ENCODE data around the gene TBC1D24. TPM values are rescaled to one million over a fixed set of nuclear protein-coding genes. Genes with fewer than 3 reads are reported as not detected.
"Not testable (repeated sequence)": the region's sequence is repeated elsewhere in the genome, so short reads cannot be mapped to it uniquely, and the experiment has no call there.

TBC1D24 gene
- total RNA-seq, 1 experiment from 2014 or later = 12.5 TPM

DNA sequence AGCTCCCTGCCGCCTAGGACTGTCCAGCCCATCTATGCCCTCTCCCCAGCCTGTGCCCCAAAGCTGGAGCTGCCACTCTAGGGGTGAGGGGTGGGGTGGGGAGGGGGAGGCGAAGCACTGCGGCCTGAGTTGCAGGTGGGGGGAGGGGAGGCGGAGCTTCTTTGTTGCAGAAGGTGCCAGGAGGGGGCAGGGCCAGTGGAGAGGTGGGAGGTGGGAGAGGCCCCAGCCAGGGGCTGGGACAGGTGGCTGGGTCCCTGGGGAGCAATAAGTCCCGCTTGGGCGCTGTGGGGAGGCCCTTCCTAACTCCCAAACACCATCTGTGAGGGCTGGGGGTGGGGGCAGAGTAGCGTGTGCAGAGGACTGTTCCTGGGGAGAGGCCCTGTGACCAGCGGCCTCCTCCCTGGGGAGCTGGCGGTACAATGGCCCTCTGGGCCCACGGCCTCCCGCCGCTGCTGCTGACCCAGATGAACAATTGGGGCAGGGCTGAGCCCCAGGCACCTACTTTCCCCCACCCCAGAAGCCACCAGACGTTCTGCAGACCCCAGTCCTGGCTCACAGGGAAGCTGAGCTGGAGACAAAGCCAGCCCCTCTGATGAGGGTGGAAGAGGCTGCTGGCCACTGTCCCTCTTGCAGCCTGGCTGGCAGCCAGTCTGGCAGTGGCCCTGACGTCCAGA, 6.1 kb upstream of the TBC1D24 start:
- peak; percentile 41 for DNase-seq (ENCODE audit: low read depth)

DNA sequence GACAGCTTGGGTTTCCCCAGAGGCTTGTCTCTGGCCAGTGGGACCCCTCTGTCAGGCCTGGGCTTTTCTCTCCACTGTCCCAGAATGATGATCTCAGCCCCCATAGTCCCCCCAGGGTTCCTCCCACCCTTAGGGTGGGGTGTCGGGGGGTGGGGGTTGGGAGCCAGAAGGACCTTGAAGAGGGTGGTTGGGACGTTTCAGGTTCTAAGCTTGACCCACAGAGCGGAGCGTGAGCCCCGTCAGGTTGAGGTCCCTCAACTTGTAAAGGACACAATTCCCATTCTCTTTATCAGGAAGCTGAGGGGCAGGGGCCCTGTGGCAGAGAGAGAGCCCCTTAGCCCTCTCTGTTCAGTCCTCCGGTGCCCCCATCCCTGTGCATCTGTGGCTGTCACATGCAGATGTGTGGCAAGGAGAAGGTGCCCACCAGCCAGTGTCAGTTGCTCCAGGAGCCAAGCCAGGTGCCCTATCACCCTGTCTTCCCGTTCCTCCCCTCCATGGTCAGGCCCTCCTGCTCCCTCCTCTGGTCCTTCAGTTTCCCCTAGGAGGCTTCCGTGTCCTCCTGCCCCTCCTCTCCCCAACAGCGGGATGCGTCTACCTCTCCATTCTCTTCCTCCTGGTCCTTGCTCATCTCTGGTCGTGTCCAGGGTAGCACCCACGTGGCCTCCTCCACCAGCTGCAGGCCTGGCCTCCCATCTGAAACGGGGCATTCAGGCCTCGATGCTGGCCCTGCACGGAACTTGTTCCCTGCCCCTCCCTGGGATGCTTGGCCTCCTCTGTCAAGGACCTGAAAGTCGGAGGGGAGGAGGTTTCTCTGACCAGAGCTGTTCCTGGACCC, 5.3 kb upstream of the TBC1D24 start:
- no peak for DNase-seq (ENCODE audit: low read depth)

DNA sequence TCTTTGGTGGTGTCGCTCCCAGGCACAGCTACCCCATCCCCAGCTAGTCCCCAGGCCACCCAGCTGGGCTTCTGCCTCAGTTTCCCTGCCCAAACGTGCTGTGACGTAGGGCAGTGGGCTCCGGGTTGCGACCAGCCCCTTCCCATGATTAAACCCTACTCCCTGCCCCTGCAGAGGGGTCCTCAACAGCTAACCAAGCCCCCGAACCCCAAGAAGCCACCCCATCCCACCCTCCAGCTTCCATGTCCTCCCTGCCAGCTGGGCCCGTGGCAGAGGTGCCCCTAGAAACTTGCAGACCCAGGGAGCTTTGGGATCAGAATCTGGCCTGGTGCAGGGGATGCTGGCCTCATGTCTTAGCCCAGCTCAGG, 4.7 kb upstream of the TBC1D24 start:
- no peak for DNase-seq (ENCODE audit: low read depth)

DNA sequence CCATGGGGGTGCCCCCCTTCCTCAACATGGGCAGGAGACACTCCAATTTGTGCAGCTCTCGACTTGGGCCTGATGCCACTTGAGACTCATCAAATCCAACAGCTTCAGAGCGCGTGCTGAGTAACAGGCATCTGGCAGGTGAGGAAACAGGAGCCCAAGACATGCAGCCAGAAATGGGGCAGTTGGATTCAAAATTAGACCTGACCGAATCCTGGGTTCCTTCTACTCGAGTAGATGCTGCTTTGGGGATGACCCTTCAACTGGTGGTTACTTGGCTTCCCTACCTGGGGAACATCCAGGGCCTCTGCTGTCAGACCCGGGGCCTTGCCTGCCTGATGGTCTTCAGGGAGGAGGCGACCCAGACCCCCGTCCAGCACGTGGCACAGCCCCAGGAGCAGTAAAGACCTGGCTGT, 4.3 kb upstream of the TBC1D24 start:
- DNase-seq (ENCODE audit: low read depth) = peak; percentile 37

DNA sequence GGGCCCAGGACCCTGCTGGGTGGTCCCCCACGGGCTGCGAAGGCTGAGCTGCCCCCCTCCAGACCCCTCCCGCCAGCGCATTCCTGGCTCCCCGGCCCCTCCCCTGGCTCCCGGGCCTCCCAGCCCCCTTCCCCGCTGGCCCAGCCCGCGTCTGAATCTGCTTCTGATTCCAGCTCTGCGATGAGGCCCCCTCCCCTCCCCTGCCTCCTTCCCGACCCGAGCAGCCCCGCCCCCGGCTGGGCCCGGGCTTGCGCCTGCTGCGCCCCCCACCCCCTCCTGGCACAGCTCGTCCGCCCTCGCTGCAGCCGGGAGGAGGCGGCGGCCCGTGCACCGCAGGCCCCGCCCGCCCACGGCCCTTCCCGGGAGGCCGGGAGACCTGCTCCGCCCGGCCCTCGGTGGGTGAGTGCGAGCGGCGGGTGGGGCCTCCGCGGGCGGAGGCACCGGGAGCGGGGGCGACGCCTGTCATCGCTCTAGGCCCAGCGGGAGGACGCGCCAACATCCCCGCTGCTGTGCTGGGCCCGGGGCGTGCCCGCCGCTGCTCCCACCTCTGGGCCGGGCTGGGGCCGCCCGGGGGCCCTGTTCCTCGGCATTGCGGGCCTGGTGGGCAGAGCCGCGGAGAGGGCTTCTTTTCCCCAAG, 3.8 kb upstream of the TBC1D24 start, which contains the start of gene NTN3:
Gene NTN3 (plus strand): TSS at position 282 of the 637 bp plus-strand sequence. CDS start 405 bp downstream, outside the sequence.
- DNase-seq (ENCODE audit: low read depth) = no peak

DNA sequence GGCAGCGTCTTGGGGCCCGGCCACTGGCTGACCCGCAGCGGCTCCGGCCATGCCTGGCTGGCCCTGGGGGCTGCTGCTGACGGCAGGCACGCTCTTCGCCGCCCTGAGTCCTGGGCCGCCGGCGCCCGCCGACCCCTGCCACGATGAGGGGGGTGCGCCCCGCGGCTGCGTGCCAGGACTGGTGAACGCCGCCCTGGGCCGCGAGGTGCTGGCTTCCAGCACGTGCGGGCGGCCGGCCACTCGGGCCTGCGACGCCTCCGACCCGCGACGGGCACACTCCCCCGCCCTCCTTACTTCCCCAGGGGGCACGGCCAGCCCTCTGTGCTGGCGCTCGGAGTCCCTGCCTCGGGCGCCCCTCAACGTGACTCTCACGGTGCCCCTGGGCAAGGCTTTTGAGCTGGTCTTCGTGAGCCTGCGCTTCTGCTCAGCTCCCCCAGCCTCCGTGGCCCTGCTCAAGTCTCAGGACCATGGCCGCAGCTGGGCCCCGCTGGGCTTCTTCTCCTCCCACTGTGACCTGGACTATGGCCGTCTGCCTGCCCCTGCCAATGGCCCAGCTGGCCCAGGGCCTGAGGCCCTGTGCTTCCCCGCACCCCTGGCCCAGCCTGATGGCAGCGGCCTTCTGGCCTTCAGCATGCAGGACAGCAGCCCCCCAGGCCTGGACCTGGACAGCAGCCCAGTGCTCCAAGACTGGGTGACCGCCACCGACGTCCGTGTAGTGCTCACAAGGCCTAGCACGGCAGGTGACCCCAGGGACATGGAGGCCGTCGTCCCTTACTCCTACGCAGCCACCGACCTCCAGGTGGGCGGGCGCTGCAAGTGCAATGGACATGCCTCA, 3.1 kb upstream of the TBC1D24 start:
- DNase-seq (ENCODE audit: low read depth) = no peak

DNA sequence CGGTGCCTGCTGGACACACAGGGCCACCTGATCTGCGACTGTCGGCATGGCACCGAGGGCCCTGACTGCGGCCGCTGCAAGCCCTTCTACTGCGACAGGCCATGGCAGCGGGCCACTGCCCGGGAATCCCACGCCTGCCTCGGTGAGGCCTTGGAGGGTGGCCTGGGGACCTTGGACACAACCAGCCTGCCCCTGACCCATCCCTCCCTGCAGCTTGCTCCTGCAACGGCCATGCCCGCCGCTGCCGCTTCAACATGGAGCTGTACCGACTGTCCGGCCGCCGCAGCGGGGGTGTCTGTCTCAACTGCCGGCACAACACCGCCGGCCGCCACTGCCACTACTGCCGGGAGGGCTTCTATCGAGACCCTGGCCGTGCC, 2.5 kb upstream of the TBC1D24 start:
- DNase-seq (ENCODE audit: low read depth) = no peak

DNA sequence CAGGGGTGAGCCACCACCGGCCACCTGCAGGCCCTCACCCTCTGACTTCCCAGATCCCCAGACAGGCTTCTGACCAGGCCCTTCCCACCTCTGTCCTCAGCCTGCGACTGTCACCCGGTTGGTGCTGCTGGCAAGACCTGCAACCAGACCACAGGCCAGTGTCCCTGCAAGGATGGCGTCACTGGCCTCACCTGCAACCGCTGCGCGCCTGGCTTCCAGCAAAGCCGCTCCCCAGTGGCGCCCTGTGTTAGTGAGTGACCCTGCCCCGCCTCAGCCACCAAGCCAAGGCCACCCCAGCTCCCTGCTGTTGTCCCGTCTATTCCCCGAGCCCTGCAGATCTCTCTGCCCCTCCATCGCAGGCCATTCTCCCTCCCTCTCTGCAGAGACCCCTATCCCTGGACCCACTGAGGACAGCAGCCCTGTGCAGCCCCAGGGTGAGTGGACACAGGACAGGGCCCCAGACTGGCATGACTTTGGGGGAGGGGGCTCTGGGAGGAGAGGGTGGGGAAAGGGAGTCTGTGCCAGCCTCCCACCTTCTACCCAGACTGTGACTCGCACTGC, 2.0 kb upstream of the TBC1D24 start:
- no peak for DNase-seq (ENCODE audit: low read depth)

DNA sequence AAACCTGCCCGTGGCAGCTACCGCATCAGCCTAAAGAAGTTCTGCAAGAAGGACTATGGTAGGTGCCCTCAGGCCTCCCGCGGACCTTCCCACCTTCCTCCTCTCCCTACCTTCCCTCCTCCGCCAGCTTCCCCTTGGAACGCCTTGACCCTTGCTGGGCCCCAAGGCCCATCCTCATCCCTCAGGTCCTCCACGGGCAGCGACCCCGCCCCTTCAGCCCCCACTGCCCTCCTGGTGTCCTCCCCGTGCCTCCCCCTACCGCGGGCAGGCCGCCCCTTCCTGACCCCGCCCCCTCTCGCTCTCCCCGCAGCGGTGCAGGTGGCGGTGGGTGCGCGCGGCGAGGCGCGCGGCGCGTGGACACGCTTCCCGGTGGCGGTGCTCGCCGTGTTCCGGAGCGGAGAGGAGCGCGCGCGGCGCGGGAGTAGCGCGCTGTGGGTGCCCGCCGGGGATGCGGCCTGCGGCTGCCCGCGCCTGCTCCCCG, 1.4 kb upstream of the TBC1D24 start:
- no peak for DNase-seq (ENCODE audit: low read depth)

DNA sequence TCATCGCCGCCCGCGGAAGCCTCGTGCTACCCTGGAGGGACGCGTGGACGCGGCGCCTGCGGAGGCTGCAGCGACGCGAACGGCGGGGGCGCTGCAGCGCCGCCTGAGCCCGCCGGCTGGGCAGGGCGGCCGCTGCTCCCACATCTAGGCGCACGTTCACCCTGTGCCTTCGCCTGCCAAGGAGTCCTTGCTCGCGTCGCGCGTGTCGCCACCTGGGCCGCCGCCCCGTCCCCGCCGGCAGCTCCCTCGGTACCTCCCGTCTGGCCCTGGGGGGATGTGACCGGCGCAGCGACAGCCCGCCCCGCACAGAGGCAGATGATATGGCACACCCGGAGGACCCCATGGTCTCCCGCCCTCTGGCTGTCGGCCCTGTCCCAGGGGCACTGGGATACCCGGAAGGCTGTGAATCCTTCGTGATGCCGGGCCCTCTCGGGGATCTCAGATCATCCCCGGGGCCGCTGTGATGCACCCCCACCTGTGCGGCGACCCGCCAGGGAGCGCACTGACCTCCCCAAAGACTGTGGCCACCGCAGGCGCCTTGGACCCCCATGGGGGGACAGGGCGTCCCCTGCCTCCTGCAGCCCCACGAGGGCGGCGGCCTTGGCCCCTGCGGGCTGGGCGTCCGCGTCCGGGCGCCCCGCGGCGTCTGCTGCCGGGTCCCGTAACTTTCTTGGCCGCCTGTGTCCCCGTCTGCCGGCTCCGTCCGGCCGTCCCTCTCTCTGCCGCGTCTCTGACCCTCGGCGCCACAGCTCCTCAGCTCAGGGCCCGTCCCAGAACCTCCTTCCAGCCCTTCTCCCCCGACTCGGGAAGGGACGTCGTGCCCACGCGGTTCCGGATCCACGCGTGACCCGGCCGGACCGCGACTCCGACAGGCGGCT, 689 bp upstream of the TBC1D24 start:
- peak; percentile 32 for DNase-seq (ENCODE audit: low read depth)

DNA sequence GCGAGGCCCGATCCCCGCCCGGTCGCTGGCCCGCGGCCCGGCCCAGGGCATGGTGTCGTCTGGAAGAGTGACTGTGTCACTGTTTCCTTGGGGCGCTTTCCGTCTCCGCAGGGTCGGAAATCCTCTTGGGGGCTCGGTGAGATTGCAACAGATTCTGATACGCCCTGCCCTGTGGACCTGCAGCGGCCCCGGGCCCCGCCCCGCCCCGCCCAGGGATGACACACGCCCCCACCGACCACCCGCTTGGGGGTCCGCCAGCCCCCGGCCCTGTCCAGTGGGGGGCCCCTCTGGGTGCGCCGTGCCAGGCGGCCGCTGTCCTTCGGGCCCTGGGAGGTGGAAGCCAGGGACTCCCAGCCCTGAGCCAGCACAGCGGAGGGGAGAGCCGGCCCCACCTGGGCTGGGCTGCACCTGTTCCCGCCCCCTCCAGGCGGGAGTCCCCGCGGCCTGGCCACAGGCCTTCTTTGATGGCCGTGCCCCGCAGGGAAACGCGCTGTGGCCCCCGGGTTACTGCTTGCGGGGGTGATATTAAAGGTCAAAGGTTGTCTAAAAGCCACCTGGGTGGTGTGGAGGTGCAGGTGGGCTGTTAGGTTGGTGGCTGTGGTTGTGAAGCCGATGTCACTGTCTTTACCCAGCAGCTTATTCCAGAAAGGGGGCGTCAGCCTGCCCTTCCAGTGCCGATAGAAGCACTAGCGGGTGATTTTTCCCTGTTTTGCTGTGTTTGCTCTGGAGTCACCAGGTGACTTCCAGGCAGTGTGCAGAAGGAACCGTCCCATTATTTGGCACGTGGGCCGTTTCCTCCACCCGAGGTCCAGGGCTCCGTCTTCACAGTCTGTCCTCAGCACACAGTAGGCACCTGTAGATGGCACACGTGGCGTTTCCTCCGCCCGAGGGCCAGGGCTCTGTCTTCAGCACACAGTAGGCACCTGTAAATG, 752 bp downstream of the TBC1D24 start:
- no peak for DNase-seq (ENCODE audit: low read depth)

DNA sequence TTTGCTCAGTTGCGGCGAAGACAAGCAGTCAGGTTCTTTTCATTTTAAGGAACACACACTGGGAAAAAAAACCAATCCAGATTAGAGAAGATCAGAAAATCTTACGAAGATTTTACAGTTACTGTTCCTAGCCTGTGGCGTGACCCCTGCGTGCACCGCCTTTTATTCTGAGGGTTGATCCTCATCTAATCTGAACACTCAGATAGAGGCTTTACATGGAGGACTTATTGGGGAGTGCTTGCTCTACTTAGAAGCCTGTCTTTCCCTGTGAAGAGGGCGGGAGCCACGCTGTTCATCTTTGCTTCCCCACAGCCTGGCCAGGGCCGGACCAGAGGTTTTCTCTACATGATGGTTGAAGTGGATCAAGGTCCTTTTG, 1.4 kb downstream of the TBC1D24 start:
- no peak for DNase-seq (ENCODE audit: low read depth)

DNA sequence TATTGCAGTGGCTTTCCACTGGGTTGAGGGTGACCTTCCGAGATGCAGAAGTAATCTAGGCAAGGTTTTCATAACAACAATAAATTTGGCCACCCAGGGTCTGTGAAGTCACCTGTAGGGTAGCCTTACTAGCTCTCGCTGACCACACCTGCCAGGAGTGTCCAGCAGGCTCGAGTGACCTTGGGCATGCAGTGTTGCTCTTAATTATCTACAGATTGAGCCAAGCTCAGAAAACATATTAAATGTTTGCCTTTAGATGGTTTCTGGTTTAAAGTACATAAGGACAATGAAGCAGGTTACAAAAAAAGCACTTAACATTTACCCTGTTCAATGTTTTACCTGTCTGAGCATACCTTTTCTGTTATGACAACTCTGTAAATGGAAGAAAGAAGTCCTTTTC, 1.8 kb downstream of the TBC1D24 start:
- DNase-seq (ENCODE audit: low read depth) = no peak

DNA sequence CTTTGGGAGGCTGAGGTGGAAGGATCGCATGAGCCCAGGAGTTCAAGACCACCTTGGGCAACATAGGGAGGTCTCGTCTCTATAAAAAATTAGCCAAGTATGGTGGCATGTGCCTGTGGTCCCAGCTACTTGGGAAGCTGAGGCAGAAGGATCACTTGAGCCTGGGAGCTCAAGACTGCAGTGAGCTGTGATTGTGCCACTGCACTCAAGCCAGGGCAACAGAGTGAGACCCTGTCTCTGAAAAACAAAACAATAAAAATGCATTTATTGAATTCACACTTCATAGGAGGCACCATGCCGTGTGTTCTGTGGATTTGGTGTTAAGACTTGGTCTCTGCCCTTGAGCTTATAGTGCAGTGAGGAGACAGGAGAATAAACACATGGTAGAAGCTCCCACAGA, 2.4 kb downstream of the TBC1D24 start:
- no peak for DNase-seq (ENCODE audit: low read depth)

DNA sequence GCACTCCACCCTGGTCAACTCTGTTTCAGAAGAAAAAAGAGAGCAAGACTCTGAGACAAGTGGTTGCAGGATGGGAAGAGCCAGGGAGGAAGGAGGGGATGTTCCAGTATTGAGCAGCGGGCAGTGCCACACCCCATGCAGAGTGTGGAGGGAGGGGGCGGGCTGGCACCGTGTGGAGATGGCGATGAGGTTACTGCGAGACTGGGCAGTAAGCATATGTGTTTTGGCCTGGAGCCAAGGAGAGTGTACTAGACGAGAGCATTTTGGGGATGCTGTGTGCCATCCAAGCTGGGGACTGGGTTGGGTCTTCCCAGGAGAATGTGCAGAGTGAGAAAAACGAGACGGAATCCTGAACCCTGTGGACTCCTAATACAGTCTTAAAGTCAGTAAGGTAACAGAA, 3.4 kb downstream of the TBC1D24 start:
- DNase-seq (ENCODE audit: low read depth) = no peak

DNA sequence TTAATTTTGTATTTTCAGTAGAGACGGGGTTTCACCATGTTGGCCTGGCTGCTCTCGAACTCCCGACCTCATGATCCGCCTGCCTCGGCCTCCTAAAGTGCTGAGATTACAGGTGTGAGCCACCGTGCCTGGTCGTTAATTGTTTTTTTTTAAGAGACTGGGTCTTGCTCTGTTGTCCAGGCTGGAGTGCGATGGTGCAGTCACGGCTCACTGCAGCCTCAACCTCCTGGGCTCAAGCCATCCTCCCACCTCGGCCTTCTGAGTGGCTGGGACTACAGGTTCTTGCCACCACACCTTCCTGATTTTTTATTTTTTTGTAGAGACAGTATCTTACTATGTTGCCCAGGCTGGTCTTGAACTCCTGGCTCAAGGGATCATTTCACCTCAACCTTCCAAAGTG, 5.1 kb downstream of the TBC1D24 start:
- not testable (repeated sequence) for DNase-seq (ENCODE audit: low read depth)

DNA sequence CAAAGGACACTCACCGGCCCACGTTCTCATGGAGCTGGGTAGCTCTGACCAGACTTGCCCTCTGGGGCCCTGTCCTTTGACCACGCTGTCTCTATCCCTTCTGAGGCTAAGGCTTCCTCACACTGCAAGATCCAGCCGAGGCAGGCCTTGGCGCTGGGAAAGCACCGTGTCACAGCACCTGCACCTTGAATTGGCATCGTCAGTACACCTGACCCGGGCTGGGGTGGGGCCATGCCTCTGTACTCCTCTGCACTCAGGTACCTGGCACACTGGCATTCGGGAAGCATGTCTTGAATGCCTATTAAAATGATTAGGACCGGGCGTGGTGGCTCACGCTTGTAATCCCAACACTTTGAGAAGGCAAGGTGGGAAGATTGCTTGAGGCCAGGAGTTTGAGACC, 6.0 kb downstream of the TBC1D24 start:
- DNase-seq (ENCODE audit: low read depth) = no peak

DNA sequence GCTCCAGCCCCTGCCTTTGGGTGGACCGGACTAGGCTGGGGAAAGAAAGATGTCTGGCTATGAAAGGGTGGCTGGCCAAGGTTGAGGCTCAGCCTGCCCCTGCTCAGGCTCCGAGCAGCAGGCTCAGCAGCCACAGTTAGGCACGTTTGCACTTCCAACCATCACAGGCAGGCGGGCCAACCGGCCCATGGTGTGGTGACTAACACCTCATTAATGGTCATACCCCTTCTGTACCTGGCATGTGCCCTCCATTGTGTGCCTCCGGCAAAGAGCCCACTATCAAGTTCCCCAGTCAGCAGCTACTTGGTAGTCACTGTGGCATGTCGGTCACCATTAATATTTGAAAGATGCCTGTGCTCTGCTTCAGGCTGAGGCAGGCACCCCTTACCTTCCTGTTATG, 6.7 kb downstream of the TBC1D24 start:
- DNase-seq (ENCODE audit: low read depth) = no peak

DNA sequence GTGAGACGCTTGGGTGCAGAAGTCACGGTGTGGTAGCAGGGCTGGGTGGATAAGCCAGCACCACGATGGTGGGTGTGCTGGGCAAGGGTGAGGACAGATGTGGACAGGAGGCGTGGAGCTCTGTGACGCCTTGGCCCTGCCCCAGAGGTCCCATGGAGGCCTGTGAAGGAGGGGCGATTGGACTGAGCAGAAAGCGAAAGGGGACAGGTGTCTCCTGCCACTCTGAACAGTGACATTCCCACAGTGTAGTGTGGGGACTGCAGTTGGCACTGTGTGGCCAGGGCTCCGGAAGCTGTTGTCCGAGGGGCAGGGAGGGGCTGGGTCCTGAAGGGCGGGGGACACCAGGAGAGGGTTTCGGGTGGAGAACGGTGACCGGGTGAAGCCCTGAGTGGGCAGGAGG, 7.3 kb downstream of the TBC1D24 start:
- no peak for DNase-seq (ENCODE audit: low read depth)
